Smooth muscle cell (in vitro differentiated cells): ENCODE results near the gene CEACAM16. TPM values are rescaled to one million over a fixed set of nuclear protein-coding genes. Genes with fewer than 3 reads are reported as not detected.
"Not testable (repeated sequence)": the region's sequence is repeated elsewhere in the genome, so short reads cannot be mapped to it uniquely, and the experiment has no call there.

Experiments
- DNase-seq: peaks from one replicate; lab custom pipeline; 2025; ENCODE audit not compliant: unreplicated experiment; lab: John Stamatoyannopoulos, UW
- H2AFZ ChIP-seq: fragments of 200-600 bp; sonication (generic); 2 replicates; pipeline ENCODE4 v1.6.0; 2016; ENCODE audit warnings: antibody characterized with exemption, low read depth, mild to moderate bottlenecking
- H3F3A ChIP-seq: fragments of 200-600 bp; sonication (generic); 2 replicates; pipeline ENCODE4 v1.6.0; 2017; ENCODE audit warnings: antibody characterized with exemption, low read depth
- H3K27ac ChIP-seq: fragments of 200-600 bp; sonication (generic); 2 replicates; pipeline ENCODE4 v1.5.1; 2016; ENCODE audit warnings: low read depth, mild to moderate bottlenecking
- H3K27me3 ChIP-seq: fragments of 200-600 bp; sonication (generic); 2 replicates; pipeline ENCODE4 v1.6.1; 2016; ENCODE audit warnings: low read depth, mild to moderate bottlenecking
- H3K36me3 ChIP-seq: fragments of 200-600 bp; sonication (generic); 2 replicates; pipeline ENCODE4 v1.5.1; 2016; ENCODE audit warnings: low read depth
- H3K4me1 ChIP-seq: fragments of 200-600 bp; sonication (generic); 2 replicates; pipeline ENCODE4 v1.5.1; 2016; ENCODE audit warnings: low read depth
- H3K4me2 ChIP-seq: fragments of 200-600 bp; sonication (generic); 2 replicates; pipeline ENCODE4 v1.6.0; 2016; ENCODE audit warnings: mild to moderate bottlenecking
- H3K4me3 ChIP-seq: fragments of 200-600 bp; sonication (generic); 2 replicates; pipeline ENCODE4 v1.5.1; 2016; ENCODE audit warnings: mild to moderate bottlenecking
- H3K79me2 ChIP-seq: fragments of 200-600 bp; sonication (generic); 2 replicates; pipeline ENCODE4 v1.6.0; 2016; ENCODE audit warnings: low read depth, mild to moderate bottlenecking
- H3K9ac ChIP-seq: fragments of 200-600 bp; sonication (generic); 2 replicates; pipeline ENCODE4 v1.6.0; 2016; ENCODE audit warnings: low read depth
- H3K9me3 ChIP-seq: fragments of 200-600 bp; sonication (generic); replicated peaks from 2 replicates; pipeline ENCODE4 v1.5.1; 2016; ENCODE audit warnings: low read depth
- H4K20me1 ChIP-seq: fragments of 200-600 bp; sonication (generic); 2 replicates; pipeline ENCODE4 v1.6.0; 2016; ENCODE audit warnings: low read depth
- WGBS: methylation state at CpG from one replicate; pipeline ENCODE4 v1.1.7; 2016; ENCODE audit warnings: low lambda C conversion rate; 5-methylcytosine and 5-hydroxymethylcytosine counted together
- polyA plus RNA-seq: library from polyadenylated mRNA; unstranded; fragments of >200 nt; fragmentation: Nextera tagmentation; extraction: Ambion mirVana; gene quantifications from 2 replicates; pipeline ENCODE4 v1.2.1, GENCODE V29; 2016
- total RNA-seq: library from RNA; depleted of rRNA; stranded (reverse); fragments of >200 nt; gene quantifications from 2 replicates; pipeline ENCODE4 v1.2.3, GENCODE V29; 2014
- TF ChIP-seq, protein P1 (sequence below): fragments of 200-600 bp; sonication (generic); IDR thresholded peaks from 2 replicates; pipeline ENCODE4 v1.5.1; 2017; ENCODE audit warnings: borderline replicate concordance, mild to moderate bottlenecking, antibody characterized with exemption; ENCODE audit not compliant: insufficient read depth, poor library complexity, severe bottlenecking

Gene CEACAM16
- total and polyA plus RNA-seq, 2 experiments from 2014 or later: not detected

GRCh38 chr19:44714597-44715169 lies 15.7 kb downstream of the CEACAM16 start:
- Histone ChIP-seq H3K4me1 (peaks cover 5% of the 10 kb centered on the region), H3K9me3 (no peaks in the 10 kb centered on the region), H3K36me3 (no peaks in the 10 kb centered on the region), H3K27me3 (no peaks in the 10 kb centered on the region), H3K79me2 (no peaks in the 10 kb centered on the region), H2AFZ (no peak overlapping the region), H3K9ac (no peak overlapping the region), H3K4me3 (no peak overlapping the region), H3F3A (no peaks in the 10 kb centered on the region), H4K20me1 (no peaks in the 10 kb centered on the region), H3K27ac (no peak overlapping the region), H3K4me2 (no peak overlapping the region)
- 49% methylated on average over 2 of the region's 2 CpGs for WGBS
- TF ChIP-seq, protein P1, sequence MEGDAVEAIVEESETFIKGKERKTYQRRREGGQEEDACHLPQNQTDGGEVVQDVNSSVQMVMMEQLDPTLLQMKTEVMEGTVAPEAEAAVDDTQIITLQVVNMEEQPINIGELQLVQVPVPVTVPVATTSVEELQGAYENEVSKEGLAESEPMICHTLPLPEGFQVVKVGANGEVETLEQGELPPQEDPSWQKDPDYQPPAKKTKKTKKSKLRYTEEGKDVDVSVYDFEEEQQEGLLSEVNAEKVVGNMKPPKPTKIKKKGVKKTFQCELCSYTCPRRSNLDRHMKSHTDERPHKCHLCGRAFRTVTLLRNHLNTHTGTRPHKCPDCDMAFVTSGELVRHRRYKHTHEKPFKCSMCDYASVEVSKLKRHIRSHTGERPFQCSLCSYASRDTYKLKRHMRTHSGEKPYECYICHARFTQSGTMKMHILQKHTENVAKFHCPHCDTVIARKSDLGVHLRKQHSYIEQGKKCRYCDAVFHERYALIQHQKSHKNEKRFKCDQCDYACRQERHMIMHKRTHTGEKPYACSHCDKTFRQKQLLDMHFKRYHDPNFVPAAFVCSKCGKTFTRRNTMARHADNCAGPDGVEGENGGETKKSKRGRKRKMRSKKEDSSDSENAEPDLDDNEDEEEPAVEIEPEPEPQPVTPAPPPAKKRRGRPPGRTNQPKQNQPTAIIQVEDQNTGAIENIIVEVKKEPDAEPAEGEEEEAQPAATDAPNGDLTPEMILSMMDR: no peak
- DNase-seq: no peak

- no peak for DNase-seq
- no peaks in the 10 kb centered on the region for H4K20me1 ChIP-seq
- TF ChIP-seq, protein P1: no peak
- no peaks in the 10 kb centered on the region for H3K36me3 ChIP-seq
- no peak overlapping the region for H3K4me2 ChIP-seq
- H3K4me3 ChIP-seq: no peak overlapping the region
- H3K27ac ChIP-seq: no peak overlapping the region
- H3K79me2 ChIP-seq: no peaks in the 10 kb centered on the region
- no peak overlapping the region for H2AFZ ChIP-seq
- 98% methylated on average over 6 of the region's 6 CpGs for WGBS
- no peaks in the 10 kb centered on the region for H3K27me3 ChIP-seq
- no peaks in the 10 kb centered on the region for H3F3A ChIP-seq
- peaks cover 5% of the 10 kb centered on the region for H3K4me1 ChIP-seq
- no peaks in the 10 kb centered on the region for H3K9me3 ChIP-seq
- no peak overlapping the region for H3K9ac ChIP-seq
These were observed 18.7 kb downstream of the CEACAM16 start for GRCh38 chr19:44717603-44718002.

GRCh38 chr19:44718441-44719261 lies 19.7 kb downstream of the CEACAM16 start:
- peak overlapping the region; percentile 24 for H3K4me3 ChIP-seq
- no peak for DNase-seq
- peak overlapping the region; percentile 64 for H3K9ac ChIP-seq
- H3K36me3 ChIP-seq: no peaks in the 10 kb centered on the region
- 38% methylated on average over 11 of the region's 11 CpGs for WGBS
- H3K79me2 ChIP-seq: no peaks in the 10 kb centered on the region
- peaks cover 5% of the 10 kb centered on the region for H3K4me1 ChIP-seq
- H2AFZ ChIP-seq: peak overlapping the region; percentile 88
- no peaks in the 10 kb centered on the region for H3K27me3 ChIP-seq
- H3F3A ChIP-seq: no peaks in the 10 kb centered on the region
- peak overlapping the region; percentile 31 for H3K27ac ChIP-seq
- no peaks in the 10 kb centered on the region for H3K9me3 ChIP-seq
- H4K20me1 ChIP-seq: no peaks in the 10 kb centered on the region
- TF ChIP-seq, protein P1: no peak
- H3K4me2 ChIP-seq: peak overlapping the region; percentile 43

- Histone ChIP-seq H3K79me2 (no peaks in the 10 kb centered on the region), H3K36me3 (no peaks in the 10 kb centered on the region), H3K4me2 (no peak overlapping the region), H4K20me1 (no peaks in the 10 kb centered on the region), H3K27me3 (no peaks in the 10 kb centered on the region), H3K27ac (no peak overlapping the region), H3F3A (no peaks in the 10 kb centered on the region), H2AFZ (no peak overlapping the region), H3K9ac (no peak overlapping the region), H3K4me3 (no peak overlapping the region), H3K9me3 (no peaks in the 10 kb centered on the region), H3K4me1 (peaks cover 5% of the 10 kb centered on the region)
- WGBS: 87% methylated on average over 8 of the region's 8 CpGs
- DNase-seq: no peak
- TF ChIP-seq, protein P1: no peak
These were observed 20.3 kb downstream of the CEACAM16 start for GRCh38 chr19:44719262-44719701.

DNA sequence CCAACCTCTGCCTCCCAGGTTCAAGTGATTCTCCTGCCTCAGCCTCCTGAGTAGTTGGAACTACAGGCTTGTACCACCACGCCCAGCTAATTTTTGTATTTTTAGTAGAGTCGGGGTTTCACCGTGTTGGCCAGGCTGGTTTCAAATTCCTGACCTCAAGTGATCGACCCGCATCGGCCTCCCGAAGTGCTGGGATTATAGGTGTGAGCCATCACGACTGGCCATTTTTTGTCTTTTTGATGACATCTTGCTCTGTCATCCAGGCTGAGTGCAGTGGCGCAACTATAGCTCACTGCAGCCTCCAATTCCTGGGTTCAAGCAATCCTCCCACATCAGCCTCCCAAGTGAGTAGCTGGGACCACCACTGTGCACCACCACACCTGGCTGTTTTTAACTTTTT lies 21.4 kb downstream of the CEACAM16 start:
- not testable (repeated sequence) for H3K36me3 ChIP-seq, H3K27me3 ChIP-seq, H3K4me2 ChIP-seq, H3F3A ChIP-seq, DNase-seq, H4K20me1 ChIP-seq, H3K9ac ChIP-seq, H3K27ac ChIP-seq, H3K9me3 ChIP-seq, H3K4me1 ChIP-seq, H2AFZ ChIP-seq, H3K79me2 ChIP-seq, H3K4me3 ChIP-seq
- 94% methylated on average over 9 of the region's 9 CpGs for WGBS
